Sigmoid colon (tissue), 4 donors: Measurements from ENCODE around the gene VEZF1.

Source experiments
- CTCF ChIP-seq, 4 experiments: fragments of 450-650 bp in 3 of 4; fragments of 200-600 bp in 1 of 4; IDR thresholded peaks; one replicate each; pipeline ENCODE4 v1.5.1; 2016 to 2019; ENCODE audit warnings: antibody characterized with exemption in 4 of 4, mild to moderate bottlenecking in 3 of 4, moderate library complexity in 2 of 4
- EP300 ChIP-seq, 4 donors: sonication (generic); formaldehyde crosslinking; IDR thresholded peaks; one replicate each; pipeline ENCODE4 v1.6.1; 2017; ENCODE audit warnings: antibody characterized with exemption in 4 of 4
- POLR2A ChIP-seq, 2 donors: fragments of 450-650 bp; IDR thresholded peaks; one replicate each; pipeline ENCODE4 v1.6.1; 2016; ENCODE audit warnings: antibody characterized with exemption in 2 of 2, mild to moderate bottlenecking in 2 of 2, moderate library complexity in 2 of 2
- POLR2AphosphoS5 ChIP-seq, 4 donors: sonication (generic); formaldehyde crosslinking; IDR thresholded peaks; one replicate each; pipeline ENCODE4 v1.6.1; 2017; ENCODE audit warnings: antibody characterized with exemption in 4 of 4

DNA sequence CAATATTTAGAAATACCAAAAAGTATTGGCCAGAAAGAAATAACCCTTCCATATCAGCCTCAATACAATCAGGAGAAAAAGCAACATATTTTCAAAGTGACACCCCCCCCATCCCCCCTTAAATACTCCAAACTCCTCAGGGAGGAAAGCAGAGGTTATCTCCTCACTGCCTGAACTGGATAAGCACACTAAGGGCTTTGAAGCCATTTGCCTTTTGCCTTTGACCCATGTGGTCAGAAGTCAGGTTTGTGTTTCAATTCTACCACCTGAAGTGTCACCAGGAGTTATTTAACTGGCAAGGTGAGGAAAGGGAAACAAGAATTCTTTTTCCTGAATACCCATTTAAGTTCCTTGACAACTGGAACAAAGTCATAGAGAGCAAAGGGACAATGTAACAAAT, 3.5 kb upstream of the VEZF1 start:
- TF ChIP-seq CTCF (IDR thresholded peaks at IDR 0.05) (no peak), POLR2A (IDR thresholded peaks at IDR 0.05) (no peak), POLR2AphosphoS5 (IDR thresholded peaks at IDR 0.05) (no peak), EP300 (IDR thresholded peaks at IDR 0.05) (no peak)
